Measurements from ENCODE around the gene ALDH1A2. TPM values are rescaled to one million over a fixed set of nuclear protein-coding genes. Genes with fewer than 3 reads are reported as not detected.

Gene ALDH1A2
- total RNA-seq, 2 donors from 2014 or later: not detected

GRCh38 chr15:58016581-58017175, 48.8 kb downstream of the ALDH1A2 start:
- WGBS, 2 experiments (ENCODE audit: insufficient coverage in 1 of 2, insufficient read length in 1 of 2): 85% methylated on average over 2 of the region's 2 CpGs; no CpG with 5 or more reads in 1 of the 2 experiments

GRCh38 chr15:58015565-58015964, 49.9 kb downstream of the ALDH1A2 start:
- no peaks in the 10 kb centered on the region for H3K9me3 ChIP-seq (ENCODE audit: control insufficient read depth, low read length)
- H3K4me3 Mint-ChIP-seq: no peak overlapping the region
- H3K27ac Mint-ChIP-seq: no peak overlapping the region
- H3K27me3 ChIP-seq (ENCODE audit: control insufficient read depth, insufficient read depth, low read length, poor library complexity, severe bottlenecking): peaks cover 34% of the 10 kb centered on the region
- H3K4me1 Mint-ChIP-seq: no peaks in the 10 kb centered on the region
- no peak overlapping the region for H3K4me3 ChIP-seq (ENCODE audit: low read length)
- peaks cover 27% of the 10 kb centered on the region for H3K27me3 Mint-ChIP-seq (ENCODE audit: insufficient read depth)
- H3K9me3 Mint-ChIP-seq: no peaks in the 10 kb centered on the region
- no peaks in the 10 kb centered on the region for H3K4me1 ChIP-seq (ENCODE audit: control insufficient read depth, insufficient read depth, low read length)
- TF ChIP-seq, protein P1, sequence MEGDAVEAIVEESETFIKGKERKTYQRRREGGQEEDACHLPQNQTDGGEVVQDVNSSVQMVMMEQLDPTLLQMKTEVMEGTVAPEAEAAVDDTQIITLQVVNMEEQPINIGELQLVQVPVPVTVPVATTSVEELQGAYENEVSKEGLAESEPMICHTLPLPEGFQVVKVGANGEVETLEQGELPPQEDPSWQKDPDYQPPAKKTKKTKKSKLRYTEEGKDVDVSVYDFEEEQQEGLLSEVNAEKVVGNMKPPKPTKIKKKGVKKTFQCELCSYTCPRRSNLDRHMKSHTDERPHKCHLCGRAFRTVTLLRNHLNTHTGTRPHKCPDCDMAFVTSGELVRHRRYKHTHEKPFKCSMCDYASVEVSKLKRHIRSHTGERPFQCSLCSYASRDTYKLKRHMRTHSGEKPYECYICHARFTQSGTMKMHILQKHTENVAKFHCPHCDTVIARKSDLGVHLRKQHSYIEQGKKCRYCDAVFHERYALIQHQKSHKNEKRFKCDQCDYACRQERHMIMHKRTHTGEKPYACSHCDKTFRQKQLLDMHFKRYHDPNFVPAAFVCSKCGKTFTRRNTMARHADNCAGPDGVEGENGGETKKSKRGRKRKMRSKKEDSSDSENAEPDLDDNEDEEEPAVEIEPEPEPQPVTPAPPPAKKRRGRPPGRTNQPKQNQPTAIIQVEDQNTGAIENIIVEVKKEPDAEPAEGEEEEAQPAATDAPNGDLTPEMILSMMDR (conservative IDR thresholded peaks at IDR 0.05): no peak
- 85 to 100% methylated on average over 1 of the region's 1 CpG for WGBS, 2 experiments (ENCODE audit: insufficient coverage in 1 of 2, insufficient read length in 1 of 2)
- H3K36me3 Mint-ChIP-seq (ENCODE audit: low read depth): no peaks in the 10 kb centered on the region
- no peaks in the 10 kb centered on the region for H3K36me3 ChIP-seq (ENCODE audit: control insufficient read depth, insufficient read depth, low read length)
- H3K9ac ChIP-seq (ENCODE audit: extremely low read depth, low read length, poor library complexity, severe bottlenecking): no peak overlapping the region
- H3K27ac ChIP-seq (ENCODE audit: low read depth, low read length): no peak overlapping the region
- DNase-seq: no peak

More at GRCh38 chr15:58016581-58017175, 48.8 kb downstream of the ALDH1A2 start:
- H3K27me3 Mint-ChIP-seq (ENCODE audit: insufficient read depth): peaks cover 21% of the 10 kb centered on the region
- TF ChIP-seq, protein P1 (conservative IDR thresholded peaks at IDR 0.05): no peak
- no peaks in the 10 kb centered on the region for H3K4me1 ChIP-seq (ENCODE audit: control insufficient read depth, insufficient read depth, low read length)
- H3K36me3 ChIP-seq (ENCODE audit: control insufficient read depth, insufficient read depth, low read length): no peaks in the 10 kb centered on the region
- DNase-seq: no peak
- H3K4me3 Mint-ChIP-seq: no peak overlapping the region
- H3K27ac ChIP-seq (ENCODE audit: low read depth, low read length): no peak overlapping the region
- peaks cover 23% of the 10 kb centered on the region for H3K27me3 ChIP-seq (ENCODE audit: control insufficient read depth, insufficient read depth, low read length, poor library complexity, severe bottlenecking)
- H3K36me3 Mint-ChIP-seq (ENCODE audit: low read depth): no peaks in the 10 kb centered on the region
- H3K27ac Mint-ChIP-seq: no peak overlapping the region
- H3K9me3 ChIP-seq (ENCODE audit: control insufficient read depth, low read length): no peaks in the 10 kb centered on the region
- H3K4me3 ChIP-seq (ENCODE audit: low read length): no peak overlapping the region
- no peak overlapping the region for H3K9ac ChIP-seq (ENCODE audit: extremely low read depth, low read length, poor library complexity, severe bottlenecking)
- no peaks in the 10 kb centered on the region for H3K9me3 Mint-ChIP-seq
- no peaks in the 10 kb centered on the region for H3K4me1 Mint-ChIP-seq

DNA sequence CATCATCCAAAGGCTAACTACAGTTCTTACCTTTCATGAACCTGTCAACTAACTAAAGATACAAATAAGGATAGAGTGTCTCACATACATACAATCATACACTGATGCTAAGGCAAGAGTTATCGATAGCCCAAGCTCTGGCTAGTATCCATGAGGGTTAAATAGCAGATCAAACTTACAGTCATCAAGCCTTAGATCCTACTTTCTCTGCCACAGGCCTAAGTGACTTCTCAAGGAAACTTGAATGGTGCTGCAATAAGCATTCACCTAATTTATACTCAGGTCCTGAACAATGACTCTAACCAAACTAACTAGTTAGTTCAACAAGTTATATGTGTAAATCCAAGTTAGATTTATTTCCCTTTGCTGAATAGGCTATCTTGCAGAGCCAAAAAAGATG, 51.0 kb downstream of the ALDH1A2 start:
- TF ChIP-seq, protein P1 (conservative IDR thresholded peaks at IDR 0.05): no peak
- no peak overlapping the region for H3K4me3 ChIP-seq (ENCODE audit: low read length)
- no peak overlapping the region for H3K27ac Mint-ChIP-seq
- H3K4me1 ChIP-seq (ENCODE audit: control insufficient read depth, insufficient read depth, low read length): no peaks in the 10 kb centered on the region
- no peak overlapping the region for H3K27ac ChIP-seq (ENCODE audit: low read depth, low read length)
- no peaks in the 10 kb centered on the region for H3K9me3 ChIP-seq (ENCODE audit: control insufficient read depth, low read length)
- WGBS, 2 experiments (ENCODE audit: insufficient coverage in 1 of 2, insufficient read length in 1 of 2): 83 to 100% methylated on average over 1 of the region's 1 CpG
- H3K4me1 Mint-ChIP-seq: no peaks in the 10 kb centered on the region
- no peaks in the 10 kb centered on the region for H3K36me3 ChIP-seq (ENCODE audit: control insufficient read depth, insufficient read depth, low read length)
- no peaks in the 10 kb centered on the region for H3K36me3 Mint-ChIP-seq (ENCODE audit: low read depth)
- peaks cover 44% of the 10 kb centered on the region for H3K27me3 ChIP-seq (ENCODE audit: control insufficient read depth, insufficient read depth, low read length, poor library complexity, severe bottlenecking)
- no peak overlapping the region for H3K4me3 Mint-ChIP-seq
- no peak for DNase-seq
- no peaks in the 10 kb centered on the region for H3K9me3 Mint-ChIP-seq
- peaks cover 30% of the 10 kb centered on the region for H3K27me3 Mint-ChIP-seq (ENCODE audit: insufficient read depth)
- no peak overlapping the region for H3K9ac ChIP-seq (ENCODE audit: extremely low read depth, low read length, poor library complexity, severe bottlenecking)
